Occipital lobe (tissue), 2 donors: ENCODE data around the gene SLC12A8. TPM values are rescaled to one million over a fixed set of nuclear protein-coding genes. Genes with fewer than 3 reads are reported as not detected.

ENCODE experiments used
- DNase-seq: peaks from one replicate; lab custom pipeline; 2025; lab: John Stamatoyannopoulos, UW
- total RNA-seq: library from RNA; depleted of rRNA; stranded (reverse); fragments of >200 nt; gene quantifications from one replicate; pipeline ENCODE4 v1.2.3, GENCODE V29; 2014

Gene SLC12A8
- total RNA-seq, 1 donor from 2014 or later: 2.7 TPM

DNA sequence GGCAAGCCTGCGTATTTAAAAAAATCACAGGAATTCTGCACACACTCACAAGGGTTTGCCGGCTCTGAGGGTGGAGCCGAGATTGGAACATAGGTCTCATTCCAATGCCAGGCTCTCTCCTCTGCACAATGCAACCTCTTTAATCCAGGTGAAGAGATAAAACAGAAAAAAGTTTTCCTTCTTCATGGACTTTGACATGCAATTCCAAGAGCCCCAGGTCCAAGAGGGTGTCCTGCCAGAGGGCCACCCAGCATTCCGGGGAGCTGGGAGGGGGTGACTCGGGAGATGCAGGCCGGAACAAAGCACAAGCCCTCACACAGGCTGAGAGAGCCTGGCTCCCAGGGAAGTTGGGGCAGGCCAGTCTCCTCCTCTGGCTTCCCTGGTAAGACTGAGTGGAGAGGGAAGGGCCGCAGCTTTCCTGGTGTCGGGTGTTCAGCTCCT, 6.7 kb upstream of the SLC12A8 start:
- no peak for DNase-seq

DNA sequence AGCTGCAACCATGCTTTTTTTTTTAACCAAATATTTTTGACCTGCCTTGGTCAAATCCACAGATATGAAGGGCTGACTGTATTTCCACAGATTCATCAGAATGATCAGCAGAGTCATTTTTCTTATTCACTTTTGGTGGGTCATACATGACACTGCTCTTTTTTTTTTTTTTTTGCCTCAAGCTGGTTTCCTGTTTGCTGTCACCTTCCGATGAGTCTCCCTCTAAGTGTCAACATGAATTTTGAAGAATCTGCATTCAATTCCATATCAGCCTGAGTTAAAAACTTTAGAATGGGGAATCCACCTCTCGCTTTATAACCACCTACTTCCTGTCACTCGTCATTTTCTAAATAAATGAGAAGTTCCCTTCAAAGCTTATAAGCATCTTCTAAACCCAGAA, 2.2 kb upstream of the SLC12A8 start:
- no peak for DNase-seq

DNA sequence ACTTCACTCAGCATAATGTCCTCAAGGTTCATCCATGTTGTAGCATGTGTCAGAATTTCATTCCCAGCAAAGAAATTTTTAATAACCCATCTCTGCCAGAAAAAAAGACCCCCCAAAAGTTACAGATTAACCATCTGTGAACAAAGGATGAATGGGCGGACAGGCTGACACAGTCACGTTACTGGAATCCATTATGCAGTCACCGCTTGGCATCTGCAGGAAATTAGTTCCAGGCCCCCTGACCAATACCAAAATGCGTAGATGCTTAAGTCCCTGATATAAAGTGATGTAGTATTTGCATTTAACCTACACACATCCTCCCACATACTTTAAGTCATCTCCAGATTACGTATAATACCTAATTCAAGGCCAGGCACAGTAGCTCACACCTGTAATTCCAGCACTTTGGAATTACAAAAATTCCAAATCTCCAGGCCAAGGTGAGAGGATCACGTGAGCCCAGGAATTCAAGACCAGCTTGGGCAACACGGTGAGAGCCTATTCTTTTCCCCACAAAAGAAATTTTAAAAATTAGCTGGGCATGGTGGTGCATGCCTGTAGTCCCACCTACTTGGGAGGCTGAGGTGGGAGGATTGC, 1.5 kb upstream of the SLC12A8 start:
- DNase-seq: no peak

DNA sequence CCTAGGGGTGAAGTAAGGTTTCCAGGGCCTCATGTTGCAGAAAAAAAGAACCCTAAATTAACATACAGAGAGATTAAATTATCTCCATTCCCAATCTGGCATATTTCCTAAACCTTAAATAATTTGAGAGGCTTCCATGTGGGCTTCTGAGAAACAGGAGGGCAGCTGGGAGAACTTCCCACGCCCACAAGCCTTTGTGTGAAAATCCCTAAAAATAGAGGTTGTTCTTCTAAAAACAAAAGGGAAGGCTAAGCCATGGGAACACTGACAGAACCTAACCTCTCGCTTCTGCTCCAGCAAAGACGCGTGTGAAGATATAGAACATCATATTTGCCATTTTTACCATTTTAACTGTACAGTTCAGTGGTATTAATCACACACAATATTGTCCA, 812 bp upstream of the SLC12A8 start:
- DNase-seq: no peak

DNA sequence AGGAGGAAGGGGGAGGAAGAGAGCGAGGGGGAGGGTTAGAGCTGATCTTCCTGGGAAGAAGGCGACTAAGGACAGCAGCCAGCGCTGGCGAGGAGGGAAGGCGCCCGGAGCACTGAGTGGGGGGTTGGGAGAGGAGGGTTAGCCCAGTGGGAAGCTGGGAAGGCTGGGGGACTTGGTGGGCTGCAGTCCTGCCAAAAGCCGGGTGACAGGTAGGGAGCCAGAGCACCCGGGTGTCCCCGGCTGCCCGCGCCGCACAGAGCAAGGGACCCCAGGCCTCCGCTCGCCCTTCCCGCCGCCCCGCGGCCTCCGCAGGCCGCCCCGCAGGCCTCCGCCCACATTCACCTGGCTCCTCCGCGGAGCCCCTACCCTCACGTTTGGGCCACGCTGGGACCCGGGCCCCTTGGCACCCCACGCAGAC, 448 bp downstream of the SLC12A8 start:
- no peak for DNase-seq

DNA sequence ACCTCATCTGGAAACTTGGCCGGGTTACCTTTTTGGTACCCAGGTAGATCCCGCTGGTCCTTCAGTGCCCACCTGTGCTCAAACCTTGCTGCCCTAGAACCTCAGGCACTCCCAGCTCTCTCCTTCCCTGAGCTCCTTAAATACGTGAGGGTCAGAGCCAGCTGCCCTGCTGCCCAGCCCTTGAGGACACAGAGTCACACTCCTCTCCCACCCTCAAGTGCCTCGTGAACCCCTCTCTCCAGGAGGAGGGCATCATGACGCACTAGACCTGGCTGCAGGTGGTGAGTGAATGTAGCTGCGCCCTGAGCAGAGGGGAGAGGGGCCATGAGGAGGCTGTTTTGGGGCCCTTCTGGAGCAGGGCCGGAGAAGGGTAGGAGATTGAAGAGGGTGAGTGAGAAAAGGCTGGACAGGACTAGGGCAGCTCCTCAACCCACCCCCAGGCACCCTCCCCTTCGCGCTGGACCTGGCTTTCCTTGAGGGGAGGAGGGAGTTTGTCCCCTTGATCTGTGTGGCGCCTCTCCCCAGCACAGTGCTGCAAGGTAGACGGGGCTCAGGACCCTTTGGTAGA, 941 bp downstream of the SLC12A8 start:
- no peak for DNase-seq

DNA sequence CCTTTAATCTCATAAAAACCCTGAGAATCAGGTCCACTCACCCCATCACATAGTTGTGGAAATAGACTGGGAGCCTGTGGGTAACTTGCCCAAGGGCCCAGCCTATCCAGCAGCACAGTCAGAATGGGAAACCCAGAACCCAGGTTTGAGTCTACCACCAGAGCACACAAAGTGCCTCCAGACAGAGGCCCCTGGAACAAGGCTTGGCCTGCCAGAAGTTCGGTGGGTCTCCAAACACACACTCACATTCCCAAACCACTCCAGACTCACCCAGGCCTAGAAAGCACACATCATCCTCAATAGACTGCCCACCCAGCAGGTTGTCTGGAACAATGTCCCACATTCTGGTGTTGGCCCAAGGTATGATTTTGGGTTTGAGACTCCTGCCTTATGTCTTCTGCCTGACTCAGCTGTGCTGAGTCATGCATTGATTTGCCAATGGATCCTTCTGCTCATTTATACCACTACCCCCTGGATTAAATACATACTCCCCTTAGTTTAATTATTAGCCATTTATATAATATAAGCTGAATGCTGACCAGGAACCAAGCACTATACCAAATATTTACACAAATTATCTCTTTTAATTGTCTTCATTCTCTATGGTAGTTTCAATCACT, 4.5 kb downstream of the SLC12A8 start:
- no peak for DNase-seq

DNA sequence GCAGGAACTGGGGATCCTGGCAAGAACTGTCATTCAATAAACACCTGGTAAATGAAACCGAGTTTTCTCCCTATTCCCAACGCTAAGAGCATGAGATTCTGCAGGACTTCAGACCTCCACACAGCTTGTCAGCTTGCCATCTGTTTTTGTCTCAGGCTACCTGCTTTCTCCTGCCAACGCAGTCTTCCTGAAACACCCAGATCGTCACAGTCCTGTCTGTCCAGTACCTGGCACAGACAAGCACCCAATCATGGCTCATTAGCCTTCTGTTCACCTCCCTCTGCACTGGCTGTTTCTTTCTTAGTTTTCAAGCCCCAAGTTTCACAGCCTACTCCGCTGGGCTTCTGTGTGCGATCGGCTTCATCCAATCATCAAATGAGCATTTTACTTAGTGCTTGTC, 5.0 kb downstream of the SLC12A8 start:
- no peak for DNase-seq

DNA sequence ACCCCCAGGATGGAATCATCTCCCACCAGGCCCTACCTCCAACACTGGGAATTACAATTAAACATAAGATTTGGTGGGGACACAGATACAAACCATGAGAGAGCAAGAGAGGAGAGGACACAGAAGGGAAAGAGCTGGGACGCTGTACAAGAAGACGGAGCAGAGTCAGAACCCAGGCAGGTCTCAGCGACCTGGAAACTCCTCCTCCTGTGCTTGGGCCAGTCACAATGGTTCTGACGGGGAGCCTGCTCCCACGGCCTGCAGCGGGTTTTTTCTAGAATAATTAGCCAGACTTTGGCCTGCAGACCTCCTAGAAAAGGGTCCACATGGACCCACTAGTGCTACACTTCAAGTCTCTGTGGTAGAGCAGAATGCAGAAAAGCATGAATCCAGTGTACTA, 5.6 kb downstream of the SLC12A8 start:
- DNase-seq: no peak

DNA sequence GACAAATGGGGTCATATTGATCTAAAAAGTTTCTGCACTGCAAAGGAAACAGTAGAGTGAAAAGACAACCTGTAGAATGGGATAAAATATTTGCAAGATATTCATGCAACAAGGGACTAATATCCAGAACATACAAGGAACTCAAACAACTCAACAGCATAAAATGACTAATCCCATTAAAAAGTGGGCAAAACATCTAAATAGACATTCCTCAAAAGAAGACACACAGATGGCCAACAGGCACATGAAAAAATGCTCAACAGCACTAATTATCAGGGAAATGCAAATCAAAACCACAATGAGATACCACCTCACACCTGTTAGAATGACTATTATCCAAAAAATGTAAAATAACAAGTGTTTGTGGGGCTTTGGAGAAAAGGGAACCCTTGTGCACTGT, 8.8 kb downstream of the SLC12A8 start:
- DNase-seq: no peak

DNA sequence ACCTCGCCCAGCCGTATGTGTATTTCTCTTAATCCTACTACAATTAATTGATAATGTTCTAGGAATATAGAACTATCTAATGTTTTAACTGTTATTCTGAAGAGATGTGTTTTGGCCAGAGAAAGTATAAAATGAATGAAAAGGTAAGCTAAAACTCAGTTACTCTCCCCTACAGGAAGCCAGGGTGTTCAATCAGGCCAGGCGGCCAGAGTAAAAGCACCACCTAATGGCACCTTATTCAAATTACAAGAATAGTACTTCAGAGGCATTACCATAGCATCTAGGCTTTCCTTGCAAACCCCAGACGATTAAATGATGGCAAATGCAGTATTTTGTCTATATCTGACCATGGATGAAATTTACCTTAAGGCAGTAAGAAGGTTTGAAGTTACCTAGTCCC, 10.4 kb downstream of the SLC12A8 start:
- DNase-seq: no peak

DNA sequence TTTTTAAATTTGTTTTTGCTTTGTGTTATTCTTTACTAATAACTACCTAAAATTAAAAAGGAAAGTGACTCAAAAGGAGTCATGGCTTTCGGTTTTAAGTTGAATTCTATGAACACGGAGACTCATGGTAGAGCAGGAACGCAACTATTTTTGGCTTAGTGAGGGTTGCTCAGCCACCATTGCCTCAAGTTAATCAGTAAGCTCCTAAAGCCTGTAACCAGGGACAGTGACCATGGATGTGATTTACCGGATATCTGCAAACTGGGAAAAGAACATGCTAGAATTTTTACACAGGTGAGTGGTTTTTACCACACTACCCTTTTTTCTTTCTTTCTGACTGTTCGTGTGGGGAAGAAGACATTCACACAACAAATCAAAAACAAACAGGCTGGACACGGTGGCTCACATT, 11.8 kb downstream of the SLC12A8 start:
- DNase-seq: no peak

DNA sequence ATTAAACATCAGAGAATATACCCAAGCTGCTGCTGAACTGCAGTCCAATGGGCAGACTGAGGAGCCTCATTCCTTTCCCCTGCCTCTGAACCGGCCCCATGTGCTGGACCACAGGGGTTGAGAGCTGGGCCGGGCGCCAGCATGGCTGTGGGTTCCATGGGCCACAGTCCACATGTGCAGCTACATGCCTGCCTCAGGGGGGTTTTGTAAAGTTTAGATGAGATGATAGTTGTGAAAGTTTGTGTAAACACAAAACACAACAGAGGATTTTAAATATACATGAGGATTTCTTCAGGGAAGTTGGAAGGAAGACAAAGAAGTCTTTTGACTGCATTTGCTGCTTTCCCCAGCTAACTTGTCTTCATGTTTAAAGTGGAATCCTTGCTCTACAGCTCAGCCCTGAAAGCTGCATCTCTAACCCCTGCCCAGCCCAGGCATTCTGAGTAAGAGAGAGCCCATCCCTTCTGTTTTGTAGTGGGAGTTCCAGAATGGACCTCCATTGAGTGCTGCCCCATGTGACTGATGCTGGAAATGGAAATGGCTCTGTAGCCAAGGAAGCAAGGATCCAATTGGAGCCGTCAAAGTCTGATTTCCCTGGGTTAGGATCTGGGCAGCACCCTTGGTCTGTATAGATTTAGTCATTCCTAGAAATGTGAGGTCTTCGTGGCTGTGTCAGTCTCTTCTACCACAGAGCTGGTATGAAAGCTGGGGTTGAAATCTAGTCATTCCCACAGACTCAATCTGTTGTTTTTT, 17.5 kb downstream of the SLC12A8 start:
- DNase-seq: no peak

DNA sequence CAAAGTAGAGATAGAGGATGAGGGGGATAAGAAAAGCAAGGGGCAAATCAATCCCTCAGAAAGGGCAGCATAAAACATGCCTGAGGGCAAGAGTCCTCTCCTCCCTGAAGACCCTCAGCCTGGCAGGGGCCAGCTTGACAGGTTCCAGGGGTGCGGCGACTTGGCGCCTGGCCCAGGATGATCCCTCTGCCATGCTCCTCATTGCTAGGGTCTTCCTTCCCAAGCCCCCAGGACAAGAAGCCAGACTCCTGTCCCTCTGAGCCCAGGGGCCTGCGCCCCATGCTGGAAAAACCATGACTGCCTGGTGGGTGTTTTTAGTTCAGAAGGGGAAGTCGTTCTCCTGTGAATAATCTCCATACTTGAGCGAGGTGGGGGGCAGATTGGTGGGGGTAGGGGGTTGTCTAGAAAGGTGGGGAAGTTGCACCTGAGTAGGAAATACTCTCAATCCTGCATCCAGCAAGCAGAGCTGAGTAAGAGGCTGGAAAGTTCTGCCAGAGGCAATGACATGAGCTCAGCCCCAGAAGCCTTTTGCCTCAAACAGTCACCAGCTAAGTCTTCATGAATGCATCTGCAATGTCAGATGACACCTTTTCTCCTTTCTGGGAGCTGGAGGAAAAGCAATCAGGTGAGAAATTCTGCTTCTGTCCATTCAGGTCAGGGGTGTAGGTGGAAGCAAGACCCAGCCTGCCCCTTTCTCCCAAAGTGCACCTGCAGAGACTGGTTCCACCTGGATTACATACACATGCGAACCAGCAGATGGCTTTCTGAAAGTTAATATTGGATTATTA, 18.3 kb downstream of the SLC12A8 start:
- no peak for DNase-seq

DNA sequence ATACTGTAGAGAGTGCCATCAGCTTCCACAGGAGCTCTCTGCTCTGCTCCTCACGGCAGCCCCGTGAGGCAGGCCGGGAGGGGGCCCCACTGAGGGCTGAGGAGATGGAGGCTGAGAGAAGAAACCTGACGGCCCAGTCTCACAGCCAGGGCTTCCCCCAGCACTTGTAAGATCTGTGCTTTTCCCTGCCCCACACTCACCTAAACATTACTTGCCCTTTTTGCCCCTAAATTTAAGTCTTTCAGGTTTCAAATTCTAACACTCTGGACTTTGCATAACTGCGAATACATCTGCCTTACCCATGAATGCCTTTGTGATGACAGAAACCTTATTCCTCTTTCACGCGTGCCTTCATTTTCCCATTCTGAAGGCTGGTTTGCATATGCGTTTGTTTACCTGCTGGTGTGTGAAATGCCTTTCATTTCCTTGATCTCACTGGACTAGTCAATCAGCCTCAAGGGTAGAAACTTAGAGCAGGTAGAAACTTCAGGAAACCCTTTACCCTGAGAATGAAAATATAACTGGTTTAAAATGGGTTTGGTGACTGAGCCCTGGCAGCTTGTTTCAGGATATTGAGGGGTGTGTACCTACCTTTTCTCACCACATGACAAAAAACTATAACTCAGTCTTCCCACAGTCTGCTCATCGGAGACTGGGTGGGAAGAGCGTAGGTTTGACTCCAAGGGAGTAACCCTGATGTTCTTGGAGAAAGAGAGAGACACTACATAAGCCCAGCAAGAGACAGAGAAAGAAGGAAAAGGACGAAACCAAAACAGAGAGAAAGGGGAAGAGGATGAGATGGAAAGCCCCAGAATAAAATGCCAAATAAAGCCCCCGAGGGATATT, 20.1 kb downstream of the SLC12A8 start:
- DNase-seq: no peak

DNA sequence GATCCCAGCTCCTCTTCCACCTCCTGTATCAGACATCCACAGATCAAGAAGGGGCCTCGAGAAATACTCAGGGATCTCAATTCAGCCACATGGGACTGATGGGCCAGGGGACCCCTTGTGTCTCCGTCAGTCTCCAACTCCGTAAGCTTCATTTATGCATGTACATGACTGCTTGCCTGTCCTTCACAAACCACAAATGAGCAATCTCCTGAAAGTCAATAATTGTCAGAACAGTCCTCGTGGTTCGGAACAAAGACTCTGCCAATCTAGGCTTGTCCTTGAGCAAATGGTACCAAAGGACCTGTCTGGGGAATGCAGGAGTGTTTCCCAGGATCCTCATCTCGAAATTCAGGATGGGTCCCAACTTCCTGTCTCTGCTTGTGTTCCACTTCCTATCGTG, 20.8 kb downstream of the SLC12A8 start:
- DNase-seq: no peak

DNA sequence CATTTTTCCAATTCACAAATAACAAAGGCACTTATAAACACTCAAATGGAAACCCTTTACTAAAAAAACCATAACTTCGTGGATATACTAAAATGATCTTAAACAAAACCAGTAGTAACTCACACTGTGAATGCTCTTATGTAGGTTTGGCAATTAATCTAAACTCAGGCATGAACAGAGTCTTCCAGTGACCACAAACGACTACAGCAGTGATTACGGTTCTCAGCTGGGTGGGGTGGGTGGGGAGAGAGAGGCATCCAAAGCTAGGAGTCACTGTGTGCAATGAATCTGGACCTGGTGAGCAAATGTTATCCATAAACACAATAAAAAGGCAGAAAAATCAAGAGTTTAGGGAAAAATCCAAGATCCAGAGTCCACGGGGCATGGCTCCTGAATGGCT, 21.3 kb downstream of the SLC12A8 start:
- no peak for DNase-seq

DNA sequence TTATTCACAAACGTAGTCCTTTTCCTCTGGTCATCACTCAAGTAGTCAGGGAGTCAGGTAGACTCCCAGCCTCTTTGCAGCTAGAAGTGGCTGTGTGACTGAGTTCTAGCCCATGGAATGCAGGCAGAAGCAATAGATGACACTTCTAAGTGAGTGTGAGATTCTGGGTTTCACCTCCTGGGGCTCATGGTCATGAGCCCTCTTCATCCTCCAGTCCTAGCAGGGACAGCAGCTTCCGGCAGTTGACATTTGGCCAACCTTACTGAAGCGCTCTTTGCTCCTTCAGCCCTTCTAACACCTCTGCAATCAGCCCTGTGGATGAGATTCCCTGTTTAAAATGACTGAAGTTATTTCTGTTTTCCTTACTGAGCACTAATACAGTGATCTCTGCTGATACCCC, 21.8 kb downstream of the SLC12A8 start:
- no peak for DNase-seq

DNA sequence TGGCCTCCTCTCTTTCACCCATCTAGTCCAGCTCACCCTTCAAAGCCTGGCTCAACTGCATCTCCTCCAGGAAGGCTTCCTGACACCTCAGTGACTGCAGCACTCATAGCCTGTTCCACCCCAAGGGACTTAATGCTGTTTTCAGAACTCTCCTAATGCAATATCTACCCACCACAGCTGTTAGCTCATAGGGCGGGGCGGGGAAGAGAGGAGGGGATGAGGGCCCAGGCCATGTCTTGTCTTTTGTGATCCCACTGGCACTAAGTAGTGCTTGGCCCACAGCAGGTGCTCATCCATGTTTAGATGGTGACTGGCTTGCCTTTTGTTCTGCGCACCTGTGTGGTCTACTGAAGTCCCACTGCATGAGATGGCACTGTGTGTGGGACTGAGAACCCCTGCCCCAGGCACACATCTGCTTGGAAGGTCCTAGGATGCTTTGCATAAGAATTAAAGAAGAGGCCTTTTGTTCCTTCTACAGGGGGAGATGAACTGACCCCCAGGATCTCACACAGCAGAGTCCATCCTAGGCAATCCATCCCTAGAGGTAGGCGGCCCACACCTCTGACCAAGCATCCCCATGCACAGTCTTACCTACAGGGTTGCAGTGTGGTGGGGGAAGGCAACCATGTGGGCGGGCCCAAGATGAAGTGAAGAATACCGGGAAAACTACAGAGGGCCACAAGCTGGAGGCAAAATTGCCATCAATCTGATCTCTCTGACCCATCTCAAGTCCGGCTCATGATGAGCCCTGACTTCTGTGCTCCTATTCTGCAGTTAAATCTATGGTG, 23.0 kb downstream of the SLC12A8 start:
- no peak for DNase-seq

DNA sequence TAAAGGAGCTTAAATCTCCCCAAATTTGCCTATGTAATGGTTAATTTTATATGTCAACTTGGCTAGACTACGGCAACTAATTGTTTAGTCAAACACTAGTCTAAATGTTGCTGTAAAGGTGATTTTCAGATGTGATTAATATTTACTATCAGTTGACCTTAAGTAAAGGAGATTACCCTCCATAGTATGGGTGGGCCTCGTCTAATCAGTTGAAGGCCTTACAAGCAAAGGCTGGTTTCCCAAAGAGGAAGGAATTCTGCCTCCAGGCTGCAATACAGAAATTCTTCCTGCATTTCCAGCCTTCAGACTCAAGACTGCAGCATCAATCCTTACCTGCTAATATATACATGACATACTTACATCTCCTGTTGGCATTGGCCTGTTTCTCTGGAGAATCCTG, 23.6 kb downstream of the SLC12A8 start:
- no peak for DNase-seq
